HUDEP-2 (cell line): ENCODE data around the gene MAN2A2.

Source experiments
- DNase-seq, 76 experiments: peaks; one replicate each; lab custom pipeline; 2025; ENCODE audit not compliant: unreplicated experiment in 76 of 76; lab: John Stamatoyannopoulos, UW

The MAN2A2 gene

DNA sequence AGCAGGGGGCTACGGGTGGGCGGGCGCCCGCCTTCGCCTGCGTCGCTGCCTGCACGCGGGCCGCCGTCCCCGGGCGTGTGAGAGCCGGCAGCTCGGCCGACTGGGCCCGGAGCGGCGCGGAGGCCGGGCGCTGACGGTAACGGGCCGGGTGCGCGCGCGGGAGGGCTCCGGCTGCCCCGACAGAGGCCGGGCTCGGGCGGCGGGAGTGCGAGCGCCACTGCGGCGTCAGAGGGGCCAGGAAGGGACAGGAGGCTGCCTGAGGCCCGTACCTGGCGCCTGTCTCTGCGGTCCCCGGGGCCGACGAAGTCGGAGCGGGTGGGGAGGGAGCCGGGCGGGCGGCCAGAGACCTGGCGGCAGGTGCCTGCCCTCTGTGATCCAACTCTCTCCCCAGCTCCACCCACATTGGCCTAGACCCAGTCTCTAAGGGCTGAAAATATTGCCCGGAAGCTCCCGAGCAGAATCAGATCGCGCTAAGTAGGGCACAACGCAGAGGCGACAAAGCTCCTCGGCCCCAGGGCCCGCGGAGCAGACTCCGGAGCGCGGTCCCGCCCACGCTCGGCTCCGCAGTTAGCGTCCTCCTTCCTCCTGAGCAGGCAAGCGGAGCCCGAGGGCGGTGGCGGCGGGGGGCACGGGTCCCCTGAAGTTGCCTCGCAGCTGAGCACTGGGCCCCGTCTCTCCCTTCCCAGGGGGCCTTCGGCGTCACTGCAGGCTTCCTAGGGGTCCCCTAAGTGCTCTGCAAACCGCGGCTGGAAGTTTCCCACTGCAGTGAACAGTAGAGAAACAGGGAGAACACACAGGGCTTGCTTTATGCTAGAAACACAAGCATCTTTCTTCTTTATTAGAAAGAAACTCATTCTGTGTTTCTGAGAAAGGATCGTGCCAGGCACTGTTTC lies at the start of gene MAN2A2:
Gene MAN2A2, plus strand, starts transcription at position 463 of the 893 bp plus-strand sequence. CDS start 906 bp downstream, outside the sequence.
- DNase-seq = peak in 74 of 76 experiments; percentile 25 to 91 (median 80)

DNA sequence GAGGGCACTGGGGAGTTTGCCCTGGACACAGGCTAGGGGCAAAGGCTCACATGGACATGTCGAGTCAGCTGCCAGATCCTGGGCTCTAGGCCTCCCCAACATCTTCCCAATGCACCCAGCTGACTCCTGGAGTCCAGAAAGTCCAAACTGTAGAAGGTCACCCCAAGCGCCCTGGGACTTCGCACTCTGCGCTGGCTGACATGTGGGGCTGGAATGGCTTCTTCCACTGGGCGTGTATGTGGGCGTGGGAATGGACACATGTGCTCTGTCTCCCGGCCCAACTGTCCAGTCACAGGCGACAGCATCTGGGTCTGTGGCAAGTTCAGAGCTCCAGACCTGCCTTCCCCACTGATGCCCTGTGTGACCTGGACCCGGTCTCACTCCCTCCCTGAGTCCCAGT lies 48.0 kb upstream of the MAN2A2 start:
- no peak for DNase-seq

DNA sequence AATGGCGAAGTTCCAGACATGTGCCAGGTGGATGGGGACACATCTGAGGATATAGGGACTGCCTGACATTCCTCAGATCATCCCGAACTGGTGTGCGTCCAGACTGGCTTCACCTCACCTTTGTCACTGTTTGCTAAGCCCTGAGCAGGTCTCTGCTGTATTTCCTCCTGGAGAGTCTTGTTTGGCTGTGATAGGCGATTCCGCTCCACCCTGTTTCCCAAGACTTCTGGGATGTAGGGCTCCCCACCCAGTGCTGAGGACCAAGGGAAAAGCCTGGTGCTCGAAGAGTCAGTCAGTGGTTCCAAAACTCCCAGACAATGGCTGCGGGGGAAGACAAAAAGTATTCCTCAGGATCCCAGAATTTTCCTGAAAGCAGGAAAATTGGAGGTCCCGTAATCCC lies 45.8 kb upstream of the MAN2A2 start:
- DNase-seq = no peak

- no peak for DNase-seq
These were observed 45.1 kb upstream of the MAN2A2 start for GRCh38 chr15:90857883-90858443.

DNA sequence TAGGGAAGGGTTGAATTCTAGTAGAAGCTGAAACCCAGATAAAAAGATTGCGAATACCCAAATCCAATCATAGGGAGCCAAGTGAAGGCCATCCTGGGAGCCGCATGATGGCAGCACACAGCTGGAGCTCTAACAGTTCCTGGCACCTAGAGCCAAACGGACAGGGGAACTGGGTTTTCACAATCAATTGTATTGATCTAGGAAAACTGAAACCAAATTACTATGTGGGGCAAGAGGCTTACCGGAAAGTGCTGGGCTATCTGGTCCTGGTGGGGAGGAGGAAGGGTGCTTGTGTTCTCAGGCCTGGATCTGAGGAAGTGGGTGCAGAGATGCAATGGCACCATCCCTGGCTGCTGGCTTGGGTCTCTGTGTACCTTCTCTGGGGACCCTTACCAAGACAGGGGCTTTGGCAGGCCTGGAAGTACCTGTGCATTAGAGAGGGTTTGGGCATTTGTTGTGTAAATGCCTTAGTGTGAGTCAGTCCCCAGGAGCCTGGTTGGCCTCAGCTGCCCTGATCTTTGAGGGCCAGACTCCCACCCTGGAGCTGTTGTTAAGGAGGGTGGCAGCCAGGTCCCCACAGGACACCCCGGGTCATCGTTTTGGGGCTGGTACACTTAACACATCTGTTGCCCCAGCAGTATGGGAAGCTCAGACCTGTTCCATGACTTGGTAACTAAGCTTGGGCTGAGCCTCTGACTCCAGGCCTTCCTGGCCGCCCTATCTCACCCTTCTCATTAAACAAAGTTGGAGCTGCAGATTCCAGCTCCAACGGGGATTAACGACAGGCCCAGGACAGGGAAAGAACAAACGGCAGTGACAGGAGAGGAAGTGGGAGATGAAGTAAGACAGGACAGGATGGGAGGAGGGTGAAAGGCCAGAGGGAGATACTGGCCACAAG lies 43.6 kb upstream of the MAN2A2 start:
- DNase-seq = no peak

- no peak for DNase-seq
These were observed 42.7 kb upstream of the MAN2A2 start for GRCh38 chr15:90860450-90860849.

DNA sequence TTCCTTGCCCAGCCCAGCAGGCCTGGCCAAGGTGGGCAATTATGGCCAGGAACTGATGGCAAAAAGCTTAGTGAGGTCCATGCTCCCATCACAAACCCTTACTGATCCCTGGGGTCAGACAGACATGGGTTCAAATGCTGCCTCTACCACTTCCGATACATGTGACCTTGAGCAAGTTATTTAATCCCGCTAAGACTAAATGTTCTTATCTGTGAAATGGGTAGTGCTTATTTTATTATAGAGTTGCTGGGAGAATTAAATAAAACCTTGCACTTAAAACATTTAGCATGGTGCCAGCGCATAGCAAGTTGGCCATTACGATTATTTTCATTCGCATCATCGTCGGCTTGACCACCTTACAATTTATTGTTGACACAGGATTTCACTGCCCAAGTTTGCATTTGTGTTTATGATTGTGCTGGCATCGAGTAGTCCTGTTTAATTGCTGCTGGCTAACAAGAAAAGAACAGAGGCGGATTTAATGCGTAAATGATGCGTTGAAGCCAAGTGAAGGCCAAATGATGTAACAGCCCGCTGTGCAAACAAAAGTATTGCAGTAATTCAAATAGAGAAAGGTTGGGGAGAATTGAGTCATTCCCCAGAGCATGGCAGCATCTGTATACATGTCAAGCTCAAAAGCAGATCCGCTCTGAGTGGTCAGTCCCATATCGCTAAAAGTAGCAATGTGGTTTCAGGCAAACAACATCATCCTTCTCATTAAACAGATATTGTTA lies 42.0 kb upstream of the MAN2A2 start:
- DNase-seq = no peak

- DNase-seq = no peak
These were observed 40.6 kb upstream of the MAN2A2 start for GRCh38 chr15:90862487-90862886.

- DNase-seq = no peak
These were observed 39.9 kb upstream of the MAN2A2 start for GRCh38 chr15:90862964-90863778.

GRCh38 chr15:90863987-90864386 lies 39.1 kb upstream of the MAN2A2 start:
- DNase-seq = no peak

DNA sequence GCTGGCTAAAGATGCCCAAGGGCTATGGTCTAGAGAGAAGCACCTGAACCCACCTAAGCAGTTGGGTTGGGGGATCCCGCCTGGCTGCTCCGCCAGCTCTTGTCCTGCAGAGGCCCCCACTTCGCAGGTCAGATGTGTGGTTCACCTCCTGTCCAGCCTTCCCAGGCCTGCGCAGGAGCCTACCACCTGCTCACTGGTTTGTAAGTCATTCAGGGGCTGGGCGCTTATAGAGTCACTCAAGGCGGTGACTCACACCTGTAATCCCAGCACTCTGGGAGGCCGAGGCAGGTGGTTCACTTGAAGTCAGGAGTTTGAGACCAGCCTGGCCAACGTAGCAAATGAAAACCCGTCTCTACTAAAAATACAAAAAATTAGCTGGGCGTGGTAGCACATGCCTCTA lies 38.6 kb upstream of the MAN2A2 start:
- DNase-seq = no peak

DNA sequence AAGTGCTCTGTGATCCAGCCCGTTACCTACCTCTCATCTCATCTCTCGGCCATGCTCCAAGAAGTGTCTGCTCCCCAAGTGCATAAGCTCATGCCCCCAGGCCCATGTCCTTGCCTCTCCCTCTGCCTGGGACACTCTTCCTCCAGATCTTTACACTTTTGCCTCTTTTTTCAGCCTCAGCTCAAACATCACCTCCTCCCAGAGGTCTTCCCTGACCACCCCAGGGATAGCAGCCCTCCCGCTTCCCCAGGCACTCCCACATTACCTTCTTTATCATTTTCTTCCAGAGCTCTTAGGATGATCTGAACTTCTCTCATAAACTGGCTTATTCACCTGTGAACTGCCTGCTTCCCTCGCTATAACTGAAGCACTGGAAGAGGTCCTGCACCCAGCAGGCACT lies 37.4 kb upstream of the MAN2A2 start:
- no peak for DNase-seq

DNA sequence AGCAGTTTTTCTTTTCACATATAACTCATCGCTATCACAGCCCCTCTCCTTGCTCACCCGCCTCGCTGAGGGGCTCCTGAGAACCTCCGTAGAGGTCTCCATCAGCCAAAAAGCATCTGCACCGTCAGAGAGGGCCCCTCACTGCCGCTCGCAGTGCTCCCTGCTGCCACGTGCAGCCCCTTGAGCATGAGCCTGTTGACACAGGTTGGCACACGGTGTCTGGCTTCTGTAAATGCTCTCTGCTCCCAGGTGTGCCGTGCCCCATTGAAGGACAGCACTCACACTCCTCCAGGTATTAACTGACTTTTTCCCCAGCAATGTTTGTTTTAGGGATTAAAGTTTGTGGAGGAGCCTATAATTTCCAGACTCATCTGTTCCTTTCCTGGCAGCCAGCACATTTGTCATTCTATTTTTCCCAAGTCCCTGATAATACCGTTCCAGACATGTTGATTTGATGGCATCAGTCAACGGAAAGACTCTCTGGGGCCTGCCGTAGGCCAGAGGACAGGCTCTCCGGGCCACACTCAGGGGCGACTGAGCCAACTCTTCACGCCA lies 36.9 kb upstream of the MAN2A2 start:
- DNase-seq = no peak

- no peak for DNase-seq
These were observed 36.3 kb upstream of the MAN2A2 start for GRCh38 chr15:90866800-90867199.

- peak in 1 of 76 experiments; percentile 8 for DNase-seq
These were observed 34.8 kb upstream of the MAN2A2 start, which contains the start of gene FURIN for GRCh38 chr15:90868261-90868689. Gene FURIN (plus strand): TSS chr15:90868588. CDS start chr15:90875741, 7,153 bp downstream.

DNA sequence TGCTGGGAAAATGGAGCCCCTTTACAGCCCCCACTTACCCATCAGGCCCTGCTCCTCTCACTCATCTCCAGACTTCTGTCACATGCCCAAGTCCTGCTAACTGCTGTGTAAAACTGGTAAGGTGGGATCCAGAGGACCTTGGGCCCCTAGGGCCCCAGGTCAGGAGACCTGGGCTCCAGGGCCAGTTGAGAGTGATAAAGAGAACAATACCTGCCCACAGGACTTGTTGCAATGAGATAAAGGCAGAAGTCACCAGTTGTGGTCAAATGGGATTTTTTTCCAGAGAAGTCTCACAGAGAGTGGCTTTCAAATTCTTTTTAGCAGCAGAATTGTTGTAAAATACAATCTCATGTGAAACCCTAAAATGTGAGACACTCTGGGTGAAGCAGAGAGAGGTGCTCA lies 34.0 kb upstream of the MAN2A2 start:
- DNase-seq = peak in 25 of 76 experiments; percentile 11 to 69 (median 30)

GRCh38 chr15:90869601-90870353 lies 33.3 kb upstream of the MAN2A2 start:
- peak in 62 of 76 experiments; percentile 21 to 76 (median 46) for DNase-seq
